Ishikawa (cell line): Measurements from ENCODE around the gene BTK.

Experiments
- CEBPB ChIP-seq: IDR thresholded peaks from 2 replicates; pipeline ENCODE4 v1.6.1; 2012
- CREB1 ChIP-seq: IDR thresholded peaks from 2 replicates; pipeline ENCODE4 v1.6.1; 2012; ENCODE audit warnings: low read depth
- EGR1 ChIP-seq: IDR thresholded peaks from 2 replicates; pipeline ENCODE4 v1.6.1; 2012
- EP300 ChIP-seq: IDR thresholded peaks from 2 replicates; pipeline ENCODE4 v1.6.1; 2012; ENCODE audit warnings: borderline replicate concordance
- NFIC ChIP-seq: IDR thresholded peaks from 2 replicates; pipeline ENCODE4 v1.6.1; 2012
- RAD21 ChIP-seq: IDR thresholded peaks from 2 replicates; pipeline ENCODE4 v1.6.1; 2012; ENCODE audit warnings: low read depth
- TEAD4 ChIP-seq: IDR thresholded peaks from 2 replicates; pipeline ENCODE4 v1.6.1; 2012
- YY1 ChIP-seq: IDR thresholded peaks from 2 replicates; pipeline ENCODE4 v1.6.1; 2012; ENCODE audit warnings: low read depth
- ZBTB7A ChIP-seq: IDR thresholded peaks from 2 replicates; pipeline ENCODE4 v1.6.1; 2012; ENCODE audit warnings: low read depth
- TF ChIP-seq, protein P1 (sequence below): IDR thresholded peaks from 2 replicates; pipeline ENCODE4 v1.6.1; 2012
- TF ChIP-seq, protein P2 (sequence below): IDR thresholded peaks from 2 replicates; pipeline ENCODE4 v1.6.1; 2012; ENCODE audit warnings: low read depth, mild to moderate bottlenecking
- TF ChIP-seq, protein P3 (sequence below): IDR thresholded peaks from 2 replicates; pipeline ENCODE4 v1.6.1; 2012

DNA sequence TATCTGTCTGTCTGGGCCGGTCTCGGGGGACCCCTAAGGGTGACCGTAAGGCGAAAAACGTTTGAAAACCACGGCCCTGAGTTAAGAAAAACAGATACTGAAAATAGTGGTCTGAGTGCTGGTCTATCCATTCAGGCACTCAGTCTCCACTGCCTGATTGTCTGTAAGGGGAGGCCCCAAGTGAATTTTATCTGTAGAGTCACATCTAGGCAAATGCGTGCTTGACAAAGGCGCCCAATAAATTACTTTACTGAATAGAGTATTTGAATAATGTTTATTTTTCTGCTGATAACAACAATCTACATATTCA, 22.5 kb upstream of the BTK start:
- TF ChIP-seq, protein P1, sequence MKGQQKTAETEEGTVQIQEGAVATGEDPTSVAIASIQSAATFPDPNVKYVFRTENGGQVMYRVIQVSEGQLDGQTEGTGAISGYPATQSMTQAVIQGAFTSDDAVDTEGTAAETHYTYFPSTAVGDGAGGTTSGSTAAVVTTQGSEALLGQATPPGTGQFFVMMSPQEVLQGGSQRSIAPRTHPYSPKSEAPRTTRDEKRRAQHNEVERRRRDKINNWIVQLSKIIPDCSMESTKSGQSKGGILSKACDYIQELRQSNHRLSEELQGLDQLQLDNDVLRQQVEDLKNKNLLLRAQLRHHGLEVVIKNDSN: no peak
- TF ChIP-seq TEAD4: no peak
- TF ChIP-seq EP300: no peak
- TF ChIP-seq, protein P2, sequence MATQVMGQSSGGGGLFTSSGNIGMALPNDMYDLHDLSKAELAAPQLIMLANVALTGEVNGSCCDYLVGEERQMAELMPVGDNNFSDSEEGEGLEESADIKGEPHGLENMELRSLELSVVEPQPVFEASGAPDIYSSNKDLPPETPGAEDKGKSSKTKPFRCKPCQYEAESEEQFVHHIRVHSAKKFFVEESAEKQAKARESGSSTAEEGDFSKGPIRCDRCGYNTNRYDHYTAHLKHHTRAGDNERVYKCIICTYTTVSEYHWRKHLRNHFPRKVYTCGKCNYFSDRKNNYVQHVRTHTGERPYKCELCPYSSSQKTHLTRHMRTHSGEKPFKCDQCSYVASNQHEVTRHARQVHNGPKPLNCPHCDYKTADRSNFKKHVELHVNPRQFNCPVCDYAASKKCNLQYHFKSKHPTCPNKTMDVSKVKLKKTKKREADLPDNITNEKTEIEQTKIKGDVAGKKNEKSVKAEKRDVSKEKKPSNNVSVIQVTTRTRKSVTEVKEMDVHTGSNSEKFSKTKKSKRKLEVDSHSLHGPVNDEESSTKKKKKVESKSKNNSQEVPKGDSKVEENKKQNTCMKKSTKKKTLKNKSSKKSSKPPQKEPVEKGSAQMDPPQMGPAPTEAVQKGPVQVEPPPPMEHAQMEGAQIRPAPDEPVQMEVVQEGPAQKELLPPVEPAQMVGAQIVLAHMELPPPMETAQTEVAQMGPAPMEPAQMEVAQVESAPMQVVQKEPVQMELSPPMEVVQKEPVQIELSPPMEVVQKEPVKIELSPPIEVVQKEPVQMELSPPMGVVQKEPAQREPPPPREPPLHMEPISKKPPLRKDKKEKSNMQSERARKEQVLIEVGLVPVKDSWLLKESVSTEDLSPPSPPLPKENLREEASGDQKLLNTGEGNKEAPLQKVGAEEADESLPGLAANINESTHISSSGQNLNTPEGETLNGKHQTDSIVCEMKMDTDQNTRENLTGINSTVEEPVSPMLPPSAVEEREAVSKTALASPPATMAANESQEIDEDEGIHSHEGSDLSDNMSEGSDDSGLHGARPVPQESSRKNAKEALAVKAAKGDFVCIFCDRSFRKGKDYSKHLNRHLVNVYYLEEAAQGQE: no peak
- no peak for TF ChIP-seq YY1
- no peak for TF ChIP-seq CEBPB
- TF ChIP-seq EGR1: no peak
- no peak for TF ChIP-seq RAD21
- TF ChIP-seq ZBTB7A: no peak
- TF ChIP-seq, protein P3, sequence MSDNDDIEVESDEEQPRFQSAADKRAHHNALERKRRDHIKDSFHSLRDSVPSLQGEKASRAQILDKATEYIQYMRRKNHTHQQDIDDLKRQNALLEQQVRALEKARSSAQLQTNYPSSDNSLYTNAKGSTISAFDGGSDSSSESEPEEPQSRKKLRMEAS: no peak
- no peak for TF ChIP-seq CREB1
- no peak for TF ChIP-seq NFIC
